ENCODE measurements around the gene CBLN3. TPM values are rescaled to one million over a fixed set of nuclear protein-coding genes. Genes with fewer than 3 reads are reported as not detected.

CBLN3 gene
- total and polyA plus RNA-seq, 9 of the 15 experiments (the other 6 are each of a cell fraction or from before 2014, with no cell fraction given): 0.05 to 0.59 (median 0.26) TPM; not detected in 1

GRCh38 chr14:24406416-24406815 lies 23.1 kb downstream of the CBLN3 start:
- ATAC-seq (no peak), FAIRE-seq (no peak), DNase-seq (ENCODE audit: extremely low read depth in 1 of 4, low spot score in 3 of 4) (no peak)
- no peaks in the 10 kb centered on the region for H3K9me3 ChIP-seq (replicated peaks; ENCODE audit: control insufficient read depth, insufficient read depth, low read depth, low read length)
- peaks cover 0 to 8% of the 10 kb centered on the region in 2 experiments; a peak in 1 of 5 replicates for H3K27me3 ChIP-seq (ENCODE audit: control insufficient read depth in 2 of 2, insufficient read depth in 2 of 2, low read length in 2 of 2)
- no peak overlapping the region for H3K9ac ChIP-seq (ENCODE audit: insufficient read depth in 1 of 2, low read depth in 2 of 2, low read length in 2 of 2)
- no peak overlapping the region for H2AFZ ChIP-seq (ENCODE audit: low read depth, low read length)
- ChIA-PET CTCF (ENCODE audit: low intra/inter-chr PET ratio) (no interaction called here), POLR2A (interaction anchor here (0.7 kb wide), 1 partner anchor 31 kb away, joined by 3 read pairs; no protein-coding TSS in a partner anchor)
- intact Hi-C loops (cut with micrococcal nuclease): no loop called here
- H3K4me1 ChIP-seq (replicated peaks in 1 of 2; ENCODE audit: control insufficient read depth in 2 of 2, insufficient read depth in 2 of 2, low read length in 2 of 2): peaks cover 0 to 7% of the 10 kb centered on the region in 2 experiments; a peak in 2 of 5 replicates
- no peak overlapping the region for H3K27ac ChIP-seq (ENCODE audit: extremely low read depth, low read depth, low read length)
- no peak overlapping the region for H3K4me2 ChIP-seq (ENCODE audit: insufficient read depth, low read length)
- H4K20me1 ChIP-seq (replicated peaks; ENCODE audit: control insufficient read depth, insufficient read depth, low read length): no peaks in the 10 kb centered on the region
- no peaks in the 10 kb centered on the region for H3K79me2 ChIP-seq (ENCODE audit: control insufficient read depth, insufficient read depth, low read length)
- H3K4me3 ChIP-seq: no peak overlapping the region
- in situ Hi-C loops (cut with MboI): no loop called here
- 30% methylated on average over 3 of the region's 6 CpGs for WGBS (ENCODE audit: insufficient coverage, low coverage, missing lambda C conversion rate)
- BruUV-seq (replicated peaks): no TSS peak
- H3K36me3 ChIP-seq (ENCODE audit: control insufficient read depth, insufficient read depth, low read length): no peaks in the 10 kb centered on the region
- no peaks in the 10 kb centered on the region for H3K9me1 ChIP-seq (ENCODE audit: control insufficient read depth, insufficient read depth, low read length)
- TF ChIP-seq SMARCC2 (IDR thresholded peaks at IDR 0.05; ENCODE audit: low read depth) (no peak), MCM5 (IDR thresholded peaks at IDR 0.05; ENCODE audit: low read depth) (no peak), CCNT2 (IDR thresholded peaks at IDR 0.05; ENCODE audit: borderline replicate concordance, extremely low read depth, insufficient read length, low read depth, low read length) (no peak), ZNF830 (CRISPR knock-in tag; IDR thresholded peaks at IDR 0.05) (no peak), TEAD2 (tag; IDR thresholded peaks at IDR 0.05) (no peak), ZNF253 (CRISPR knock-in tag; conservative IDR thresholded peaks at IDR 0.05) (no peak), DNMT1 (IDR thresholded peaks at IDR 0.05) (no peak), MNT (conservative IDR thresholded peaks at IDR 0.05) (no peak), DEAF1 (CRISPR knock-in tag; IDR thresholded peaks at IDR 0.05) (no peak), ARID2 (IDR thresholded peaks at IDR 0.05) (no peak), POLR3G (IDR thresholded peaks at IDR 0.05; ENCODE audit: extremely low read depth, insufficient read length, insufficient replicate concordance) (no peak), ZNF707 (CRISPR knock-in tag; conservative IDR thresholded peaks at IDR 0.05) (no peak), NR2F6 (CRISPR knock-in tag; IDR thresholded peaks at IDR 0.05) (no peak)
- TF ChIP-seq, protein P1, sequence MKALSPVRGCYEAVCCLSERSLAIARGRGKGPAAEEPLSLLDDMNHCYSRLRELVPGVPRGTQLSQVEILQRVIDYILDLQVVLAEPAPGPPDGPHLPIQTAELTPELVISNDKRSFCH (CRISPR knock-in tag; IDR thresholded peaks at IDR 0.05): no peak
- TF ChIP-seq, protein P1 (tag; IDR thresholded peaks at IDR 0.05): no peak
- TF ChIP-seq, protein P2, sequence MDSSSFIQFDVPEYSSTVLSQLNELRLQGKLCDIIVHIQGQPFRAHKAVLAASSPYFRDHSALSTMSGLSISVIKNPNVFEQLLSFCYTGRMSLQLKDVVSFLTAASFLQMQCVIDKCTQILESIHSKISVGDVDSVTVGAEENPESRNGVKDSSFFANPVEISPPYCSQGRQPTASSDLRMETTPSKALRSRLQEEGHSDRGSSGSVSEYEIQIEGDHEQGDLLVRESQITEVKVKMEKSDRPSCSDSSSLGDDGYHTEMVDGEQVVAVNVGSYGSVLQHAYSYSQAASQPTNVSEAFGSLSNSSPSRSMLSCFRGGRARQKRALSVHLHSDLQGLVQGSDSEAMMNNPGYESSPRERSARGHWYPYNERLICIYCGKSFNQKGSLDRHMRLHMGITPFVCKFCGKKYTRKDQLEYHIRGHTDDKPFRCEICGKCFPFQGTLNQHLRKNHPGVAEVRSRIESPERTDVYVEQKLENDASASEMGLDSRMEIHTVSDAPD (CRISPR knock-in tag; IDR thresholded peaks at IDR 0.05): no peak
- TF ChIP-seq, protein P3, sequence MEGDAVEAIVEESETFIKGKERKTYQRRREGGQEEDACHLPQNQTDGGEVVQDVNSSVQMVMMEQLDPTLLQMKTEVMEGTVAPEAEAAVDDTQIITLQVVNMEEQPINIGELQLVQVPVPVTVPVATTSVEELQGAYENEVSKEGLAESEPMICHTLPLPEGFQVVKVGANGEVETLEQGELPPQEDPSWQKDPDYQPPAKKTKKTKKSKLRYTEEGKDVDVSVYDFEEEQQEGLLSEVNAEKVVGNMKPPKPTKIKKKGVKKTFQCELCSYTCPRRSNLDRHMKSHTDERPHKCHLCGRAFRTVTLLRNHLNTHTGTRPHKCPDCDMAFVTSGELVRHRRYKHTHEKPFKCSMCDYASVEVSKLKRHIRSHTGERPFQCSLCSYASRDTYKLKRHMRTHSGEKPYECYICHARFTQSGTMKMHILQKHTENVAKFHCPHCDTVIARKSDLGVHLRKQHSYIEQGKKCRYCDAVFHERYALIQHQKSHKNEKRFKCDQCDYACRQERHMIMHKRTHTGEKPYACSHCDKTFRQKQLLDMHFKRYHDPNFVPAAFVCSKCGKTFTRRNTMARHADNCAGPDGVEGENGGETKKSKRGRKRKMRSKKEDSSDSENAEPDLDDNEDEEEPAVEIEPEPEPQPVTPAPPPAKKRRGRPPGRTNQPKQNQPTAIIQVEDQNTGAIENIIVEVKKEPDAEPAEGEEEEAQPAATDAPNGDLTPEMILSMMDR (IDR thresholded peaks at IDR 0.05 in 2 of 3, conservative IDR thresholded peaks at IDR 0.05 in 1 of 3; ENCODE audit: insufficient read depth in 2 of 3, low read depth in 1 of 3, low read length in 3 of 3): no peak
